Measurements from ENCODE around the gene TRAT1.

GRCh38 chr3:108862865-108863798 lies 40.5 kb downstream of the TRAT1 start:
- no peak for TF ChIP-seq CTCF (IDR thresholded peaks at IDR 0.05)
- TF ChIP-seq POLR2A (IDR thresholded peaks at IDR 0.05) = no peak
